ENCODE data around the gene RAP1GAP2. TPM values are rescaled to one million over a fixed set of nuclear protein-coding genes. Genes with fewer than 3 reads are reported as not detected.

RAP1GAP2 gene
- total RNA-seq, 1 experiment from 2014 or later: 72.8 TPM

DNA sequence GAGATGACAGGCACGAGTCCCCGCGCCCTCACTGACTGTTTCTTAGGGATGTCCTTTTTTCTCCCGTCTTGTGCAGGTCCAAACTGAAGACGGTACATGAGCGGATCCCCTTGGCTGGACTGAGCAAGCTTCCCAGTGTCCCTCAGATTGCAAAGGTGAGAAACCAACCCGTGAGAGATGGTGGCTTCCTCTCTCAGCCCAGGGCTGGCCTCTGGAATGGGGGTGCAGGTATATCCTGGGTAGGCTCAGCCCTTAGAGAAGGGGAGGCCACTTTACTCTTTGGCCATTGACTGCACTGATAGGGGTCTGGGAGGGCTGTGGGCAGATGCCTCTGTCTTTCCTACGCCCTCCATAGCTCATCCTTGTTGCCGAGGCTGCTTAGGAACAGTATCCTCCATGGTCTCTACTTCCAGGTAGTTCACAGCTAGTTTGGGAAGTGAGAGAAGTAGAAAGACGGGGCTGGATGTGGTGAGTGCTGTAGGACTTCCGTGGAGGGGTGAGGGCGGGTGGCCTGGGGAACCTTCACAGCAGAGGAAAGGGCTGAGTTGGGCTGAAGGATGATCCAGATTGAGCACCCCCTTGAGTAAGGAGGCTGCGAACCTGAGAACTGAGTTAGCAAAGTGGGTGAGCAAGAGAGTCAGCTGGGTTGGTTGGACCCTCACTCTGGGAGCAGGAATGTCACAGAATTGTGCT lies 184.1 kb downstream of the RAP1GAP2 start:
- H3K27ac Mint-ChIP-seq: peak overlapping the region; percentile 56
- H3K9me3 Mint-ChIP-seq: no peaks in the 10 kb centered on the region
- H3K4me3 Mint-ChIP-seq: no peak overlapping the region
- peaks cover 49% of the 10 kb centered on the region for H3K36me3 Mint-ChIP-seq
- ATAC-seq (no peak), DNase-seq (ENCODE audit: low spot score) (no peak)
- no peaks in the 10 kb centered on the region for H3K4me1 Mint-ChIP-seq
- TF ChIP-seq, protein P1, sequence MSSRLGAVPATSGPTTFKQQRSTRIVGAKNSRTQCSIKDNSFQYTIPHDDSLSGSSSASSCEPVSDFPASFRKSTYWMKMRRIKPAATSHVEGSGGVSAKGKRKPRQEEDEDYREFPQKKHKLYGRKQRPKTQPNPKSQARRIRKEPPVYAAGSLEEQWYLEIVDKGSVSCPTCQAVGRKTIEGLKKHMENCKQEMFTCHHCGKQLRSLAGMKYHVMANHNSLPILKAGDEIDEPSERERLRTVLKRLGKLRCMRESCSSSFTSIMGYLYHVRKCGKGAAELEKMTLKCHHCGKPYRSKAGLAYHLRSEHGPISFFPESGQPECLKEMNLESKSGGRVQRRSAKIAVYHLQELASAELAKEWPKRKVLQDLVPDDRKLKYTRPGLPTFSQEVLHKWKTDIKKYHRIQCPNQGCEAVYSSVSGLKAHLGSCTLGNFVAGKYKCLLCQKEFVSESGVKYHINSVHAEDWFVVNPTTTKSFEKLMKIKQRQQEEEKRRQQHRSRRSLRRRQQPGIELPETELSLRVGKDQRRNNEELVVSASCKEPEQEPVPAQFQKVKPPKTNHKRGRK (CRISPR knock-in tag; IDR thresholded peaks at IDR 0.05; ENCODE audit: borderline replicate concordance): no peak
- TF ChIP-seq RORB (CRISPR knock-in tag; IDR thresholded peaks at IDR 0.05) (no peak), NR2C2 (CRISPR knock-in tag; IDR thresholded peaks at IDR 0.05) (no peak), OVOL2 (CRISPR knock-in tag; IDR thresholded peaks at IDR 0.05; ENCODE audit: borderline replicate concordance) (no peak), E2F1 (CRISPR knock-in tag; IDR thresholded peaks at IDR 0.05) (no peak), MYBL2 (CRISPR knock-in tag; IDR thresholded peaks at IDR 0.05) (no peak), RELA (CRISPR knock-in tag; IDR thresholded peaks at IDR 0.05; ENCODE audit: borderline replicate concordance) (no peak), SMAD4 (CRISPR knock-in tag; IDR thresholded peaks at IDR 0.05) (no peak), TEAD1 (CRISPR knock-in tag; IDR thresholded peaks at IDR 0.05) (no peak), EMX1 (CRISPR knock-in tag; IDR thresholded peaks at IDR 0.05) (no peak), FOXP4 (CRISPR knock-in tag; IDR thresholded peaks at IDR 0.05) (no peak), HMGA2 (CRISPR knock-in tag; IDR thresholded peaks at IDR 0.05) (no peak), IRF2 (CRISPR knock-in tag; IDR thresholded peaks at IDR 0.05; ENCODE audit: borderline replicate concordance, low read depth) (no peak), ZNF219 (CRISPR knock-in tag; IDR thresholded peaks at IDR 0.05; ENCODE audit: borderline replicate concordance) (no peak), ELF4 (CRISPR knock-in tag; IDR thresholded peaks at IDR 0.05; ENCODE audit: low read depth) (no peak)
- TF ChIP-seq, protein P2, sequence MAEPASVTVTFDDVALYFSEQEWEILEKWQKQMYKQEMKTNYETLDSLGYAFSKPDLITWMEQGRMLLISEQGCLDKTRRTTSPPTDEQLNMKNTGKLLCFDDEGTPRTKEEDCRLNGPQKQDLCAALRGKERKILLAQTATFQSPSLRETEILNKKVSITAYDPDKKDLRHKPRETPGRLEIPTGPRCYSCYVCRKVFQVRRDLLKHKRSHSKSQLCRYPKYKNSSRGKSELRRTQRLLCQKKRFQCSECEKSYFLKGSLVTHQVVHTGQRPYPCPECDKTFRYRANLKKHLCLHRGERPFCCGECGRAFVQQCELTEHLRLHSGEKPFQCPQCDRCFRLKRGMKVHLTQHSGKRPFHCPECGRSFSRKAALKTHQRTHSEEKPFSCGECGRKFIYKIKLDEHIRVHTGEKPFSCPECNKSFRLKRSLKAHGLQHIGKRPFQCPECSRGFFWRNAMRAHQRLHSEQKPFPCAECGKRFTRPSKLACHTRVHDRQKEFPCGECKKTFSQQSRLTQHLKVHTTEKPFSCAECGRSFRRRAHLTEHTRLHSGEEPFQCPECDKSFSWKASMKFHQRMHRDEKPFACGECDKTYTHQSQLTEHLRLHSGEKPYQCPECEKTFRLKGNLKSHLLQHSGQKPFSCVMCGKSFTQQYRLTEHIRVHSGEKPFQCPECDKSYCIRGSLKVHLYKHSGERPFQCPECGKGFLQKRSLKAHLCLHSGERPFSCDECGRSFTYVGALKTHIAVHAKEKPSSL (CRISPR knock-in tag; conservative IDR thresholded peaks at IDR 0.05): no peak
- TF ChIP-seq, protein P3, sequence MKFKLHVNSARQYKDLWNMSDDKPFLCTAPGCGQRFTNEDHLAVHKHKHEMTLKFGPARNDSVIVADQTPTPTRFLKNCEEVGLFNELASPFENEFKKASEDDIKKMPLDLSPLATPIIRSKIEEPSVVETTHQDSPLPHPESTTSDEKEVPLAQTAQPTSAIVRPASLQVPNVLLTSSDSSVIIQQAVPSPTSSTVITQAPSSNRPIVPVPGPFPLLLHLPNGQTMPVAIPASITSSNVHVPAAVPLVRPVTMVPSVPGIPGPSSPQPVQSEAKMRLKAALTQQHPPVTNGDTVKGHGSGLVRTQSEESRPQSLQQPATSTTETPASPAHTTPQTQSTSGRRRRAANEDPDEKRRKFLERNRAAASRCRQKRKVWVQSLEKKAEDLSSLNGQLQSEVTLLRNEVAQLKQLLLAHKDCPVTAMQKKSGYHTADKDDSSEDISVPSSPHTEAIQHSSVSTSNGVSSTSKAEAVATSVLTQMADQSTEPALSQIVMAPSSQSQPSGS (CRISPR knock-in tag; IDR thresholded peaks at IDR 0.05; ENCODE audit: borderline replicate concordance, low read depth): no peak
- TF ChIP-seq, protein P4, sequence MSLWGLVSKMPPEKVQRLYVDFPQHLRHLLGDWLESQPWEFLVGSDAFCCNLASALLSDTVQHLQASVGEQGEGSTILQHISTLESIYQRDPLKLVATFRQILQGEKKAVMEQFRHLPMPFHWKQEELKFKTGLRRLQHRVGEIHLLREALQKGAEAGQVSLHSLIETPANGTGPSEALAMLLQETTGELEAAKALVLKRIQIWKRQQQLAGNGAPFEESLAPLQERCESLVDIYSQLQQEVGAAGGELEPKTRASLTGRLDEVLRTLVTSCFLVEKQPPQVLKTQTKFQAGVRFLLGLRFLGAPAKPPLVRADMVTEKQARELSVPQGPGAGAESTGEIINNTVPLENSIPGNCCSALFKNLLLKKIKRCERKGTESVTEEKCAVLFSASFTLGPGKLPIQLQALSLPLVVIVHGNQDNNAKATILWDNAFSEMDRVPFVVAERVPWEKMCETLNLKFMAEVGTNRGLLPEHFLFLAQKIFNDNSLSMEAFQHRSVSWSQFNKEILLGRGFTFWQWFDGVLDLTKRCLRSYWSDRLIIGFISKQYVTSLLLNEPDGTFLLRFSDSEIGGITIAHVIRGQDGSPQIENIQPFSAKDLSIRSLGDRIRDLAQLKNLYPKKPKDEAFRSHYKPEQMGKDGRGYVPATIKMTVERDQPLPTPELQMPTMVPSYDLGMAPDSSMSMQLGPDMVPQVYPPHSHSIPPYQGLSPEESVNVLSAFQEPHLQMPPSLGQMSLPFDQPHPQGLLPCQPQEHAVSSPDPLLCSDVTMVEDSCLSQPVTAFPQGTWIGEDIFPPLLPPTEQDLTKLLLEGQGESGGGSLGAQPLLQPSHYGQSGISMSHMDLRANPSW (CRISPR knock-in tag; conservative IDR thresholded peaks at IDR 0.05; ENCODE audit: low read depth): no peak
- no peaks in the 10 kb centered on the region for H3K27me3 Mint-ChIP-seq (ENCODE audit: low read depth)
- POLR2A ChIA-PET: no interaction called here
- CTCF ChIA-PET: interaction anchor here (1.4 to 1.8 kb wide), 2 partner anchors 32 to 50 kb away, joined by 3 to 5 read pairs; no protein-coding TSS in a partner anchor
